IMR-90 (cell line): ENCODE measurements around the gene MARS1. TPM values are rescaled to one million over a fixed set of nuclear protein-coding genes. Genes with fewer than 3 reads are reported as not detected.

Source experiments
- ATAC-seq: fragments of 200-7000 bp; cut with Tn5 transposase; 2 replicates; pipeline ENCODE4 v1.9.1; 2020; ENCODE audit warnings: low read depth, mild to moderate bottlenecking, moderate library complexity
- BruUV-seq: library from RNA; stranded (reverse); fragments of 400-500 nt; replicated peaks from 2 replicates; lab custom pipeline; 2021; lab: Mats Ljungman, UMichigan
- CTCF ChIA-PET: fragments of 300-600 bp; formaldehyde crosslinking; extraction: SDS; loops from one replicate; lab custom pipeline; 2021; ENCODE audit warnings: antibody characterized with exemption; lab: Yijun Ruan, JAX
- POLR2A ChIA-PET: fragments of 300-600 bp; sonication (Branson Sonifier 250); formaldehyde crosslinking; loops from one replicate; lab custom pipeline; 2022; ENCODE audit warnings: antibody characterized with exemption; ENCODE audit not compliant: unreplicated experiment; lab: Charles Lee
- DNase-seq: peaks from one replicate; pipeline ENCODE4 v3.0.0; 2013
- H2AFZ ChIP-seq: replicated peaks from 2 replicates; pipeline ENCODE3; 2013; ENCODE audit warnings: low read length, mild to moderate bottlenecking; ENCODE audit not compliant: poor library complexity
- H2AK5ac ChIP-seq: 2 replicates; pipeline ENCODE4 v1.6.1; 2013; ENCODE audit warnings: low read depth, low read length, inconsistent platforms
- H2AK9ac ChIP-seq: replicated peaks from 2 replicates; pipeline ENCODE3; 2013; ENCODE audit warnings: mild to moderate bottlenecking, low read depth, low read length, moderate library complexity; ENCODE audit not compliant: poor library complexity
- H2BK120ac ChIP-seq: 2 replicates; pipeline ENCODE4 v1.6.1; 2013; ENCODE audit warnings: low read depth, low read length, inconsistent platforms
- H2BK15ac ChIP-seq: 3 replicates; pipeline ENCODE4 v1.6.1; 2013; ENCODE audit warnings: low read depth, low read length, inconsistent platforms
- H2BK20ac ChIP-seq: 2 replicates; pipeline ENCODE4 v1.6.1; 2013; ENCODE audit warnings: low read depth, mild to moderate bottlenecking, inconsistent platforms, low read length, moderate library complexity
- H2BK5ac ChIP-seq: 2 replicates; pipeline ENCODE4 v1.6.1; 2013; ENCODE audit warnings: mild to moderate bottlenecking, low read depth, low read length, inconsistent platforms; ENCODE audit not compliant: poor library complexity, severe bottlenecking
- H3K14ac ChIP-seq: replicated peaks from 2 replicates; pipeline ENCODE4 v1.6.1; 2013; ENCODE audit warnings: low read depth, low read length, inconsistent platforms
- H3K18ac ChIP-seq: 2 replicates; pipeline ENCODE4 v1.6.1; 2013; ENCODE audit warnings: low read depth, low read length, control low read depth
- H3K23ac ChIP-seq: 2 replicates; pipeline ENCODE4 v1.6.1; 2013; ENCODE audit warnings: low read depth, low read length, inconsistent platforms
- H3K27ac ChIP-seq: 2 replicates; pipeline ENCODE4 v1.5.1; 2013; ENCODE audit warnings: mild to moderate bottlenecking, control low read depth, low read length; ENCODE audit not compliant: insufficient read depth
- H3K27me3 ChIP-seq: 2 replicates; pipeline ENCODE4 v1.6.1; 2013; ENCODE audit warnings: low read length; ENCODE audit not compliant: control insufficient read depth, insufficient read depth
- H3K36me3 ChIP-seq: 2 replicates; pipeline ENCODE4 v1.6.1; 2013; ENCODE audit warnings: low read length, mixed read lengths; ENCODE audit not compliant: control insufficient read depth, insufficient read depth
- H3K4ac ChIP-seq: 2 replicates; pipeline ENCODE4 v1.6.1; 2013; ENCODE audit warnings: low read depth, low read length, inconsistent platforms
- H3K4me1 ChIP-seq: 2 replicates; pipeline ENCODE4 v1.6.1; 2013; ENCODE audit warnings: low read length, mixed read lengths; ENCODE audit not compliant: control insufficient read depth, insufficient read depth
- H3K4me2 ChIP-seq: 2 replicates; pipeline ENCODE4 v1.6.1; 2013; ENCODE audit warnings: low read depth, mild to moderate bottlenecking, control low read depth, low read length, moderate library complexity
- H3K4me3 ChIP-seq: 2 replicates; pipeline ENCODE4 v1.5.1; 2013; ENCODE audit warnings: low read depth, mild to moderate bottlenecking, control low read depth, low read length, moderate library complexity; ENCODE audit not compliant: insufficient read depth
- H3K56ac ChIP-seq: 2 replicates; pipeline ENCODE4 v1.6.1; 2013; ENCODE audit warnings: low read length, inconsistent platforms; ENCODE audit not compliant: insufficient read depth; ENCODE audit errors: extremely low read depth
- H3K79me1 ChIP-seq, 2 experiments: 2 replicates each; pipeline ENCODE4 v1.6.1; 2013; ENCODE audit warnings: low read length in 2 of 2, inconsistent platforms in 1 of 2, low read depth in 1 of 2
- H3K9ac ChIP-seq: 2 replicates; pipeline ENCODE4 v1.6.1; 2013; ENCODE audit warnings: low read depth, low read length, control low read depth
- H3K9me1 ChIP-seq: 2 replicates; pipeline ENCODE4 v1.6.1; 2013; ENCODE audit warnings: low read length, inconsistent platforms; ENCODE audit not compliant: insufficient read depth
- H3K9me3 ChIP-seq: 2 replicates; pipeline ENCODE4 v1.6.1; 2013; ENCODE audit warnings: low read length; ENCODE audit not compliant: control insufficient read depth, insufficient read depth
- H4K20me1 ChIP-seq: 2 replicates; pipeline ENCODE4 v1.6.1; 2013; ENCODE audit warnings: low read length, inconsistent platforms; ENCODE audit not compliant: insufficient read depth
- H4K5ac ChIP-seq: 2 replicates; pipeline ENCODE4 v1.6.1; 2013; ENCODE audit warnings: mild to moderate bottlenecking, low read depth, low read length, control low read depth
- H4K8ac ChIP-seq, 2 experiments: 2 replicates each; pipeline ENCODE4 v1.6.1; 2013; ENCODE audit warnings: low read depth in 2 of 2, low read length in 2 of 2, control low read depth in 1 of 2, inconsistent platforms in 1 of 2
- H4K91ac ChIP-seq: 2 replicates; pipeline ENCODE4 v1.6.1; 2013; ENCODE audit warnings: low read depth, low read length, inconsistent platforms; ENCODE audit not compliant: insufficient read depth
- BHLHE40 ChIP-seq: fragments of 150-350 bp; IDR thresholded peaks from 2 replicates; pipeline ENCODE4 v1.6.1; 2016; ENCODE audit warnings: mild to moderate bottlenecking, low read depth, low read length
- CTCF ChIP-seq: conservative IDR thresholded peaks from 2 replicates; pipeline ENCODE4 v1.5.1; 2012; ENCODE audit warnings: mild to moderate bottlenecking, low read depth, low read length, improper control_type of control experiment
- USF2 ChIP-seq: fragments of 150-350 bp; IDR thresholded peaks from 2 replicates; pipeline ENCODE4 v1.6.1; 2017; ENCODE audit warnings: mild to moderate bottlenecking, antibody characterized with exemption, low read length, low read depth
- WGBS, 2 experiments: methylation state at CpG; one replicate each; pipeline versions ENCODE4 v1.1.5 to v1.1.7; 2013; ENCODE audit warnings: missing lambda C conversion rate in 2 of 2; ENCODE audit not compliant: insufficient read length in 1 of 2; ENCODE audit errors: extremely low coverage in 2 of 2; 5-methylcytosine and 5-hydroxymethylcytosine counted together
- dilution Hi-C: fragments of 300-500 bp; cut with HindIII; formaldehyde crosslinking; loops from one replicate; pipeline ENCODE4 v1.14.3; 2018; ENCODE audit warnings: low sequenced_read_pairs; ENCODE audit not compliant: unreplicated experiment
- in situ Hi-C: fragments of 300-500 bp; cut with MboI; formaldehyde crosslinking; loops from 3 replicates; pipeline ENCODE4 v1.14.3; 2019; ENCODE audit warnings: low sequenced_read_pairs, inconsistent platforms, mixed read lengths
- intact Hi-C: fragments of 100-400 bp; cut with micrococcal nuclease; formaldehyde crosslinking; loops from 2 replicates; pipeline ENCODE4 v1.10.0; 2022
- polyA plus RNA-seq, 3 experiments: library from polyadenylated mRNA; depleted of rRNA; stranded (reverse); fragments of >200 nt; gene quantifications; 2 replicates each; pipeline ENCODE4 v1.2.3, GENCODE V29; 2012; ENCODE audit warnings: low replicate concordance in 1 of 3
- total RNA-seq: library from RNA; depleted of rRNA; stranded (reverse); fragments of >200 nt; gene quantifications from 2 replicates; pipeline ENCODE4 v1.2.3, GENCODE V29; 2012

The MARS1 gene
- total and polyA plus RNA-seq, 2 of the 4 experiments (the other 2 are of a cell fraction) = 156 to 164 TPM

- Histone ChIP-seq H3K56ac (no peak overlapping the region), H3K18ac (no peak overlapping the region), H3K36me3 (peaks cover 71% of the 10 kb centered on the region), H3K4me1 (no peaks in the 10 kb centered on the region; the same call in 1 of the 2 replicates), H2BK5ac (no peak overlapping the region), H4K8ac (no peak overlapping the region), H3K4me3 (no peak overlapping the region), H3K9me3 (no peaks in the 10 kb centered on the region), H2AK5ac (no peak overlapping the region), H3K23ac (no peak overlapping the region), H4K20me1 (peaks cover 92% of the 10 kb centered on the region), H4K91ac (no peak overlapping the region), H2BK20ac (no peak overlapping the region), H3K79me1 (peaks cover 21 to 77% of the 10 kb centered on the region in 2 experiments), H3K14ac (no peak overlapping the region), H3K4me2 (no peak overlapping the region), H2AFZ (no peak overlapping the region), H3K27me3 (no peaks in the 10 kb centered on the region), H4K5ac (no peak overlapping the region), H3K4ac (no peak overlapping the region), H2AK9ac (no peak overlapping the region), H3K27ac (no peak overlapping the region), H3K9ac (no peak overlapping the region), H2BK120ac (no peak overlapping the region), H2BK15ac (no peak overlapping the region), H3K9me1 (peaks cover 3% of the 10 kb centered on the region; the same call in 1 of the 2 replicates)
- in situ Hi-C loops = no loop called here
- TF ChIP-seq BHLHE40 = no peak
- no peak for TF ChIP-seq CTCF
- no peak for TF ChIP-seq USF2
- no TSS peak for BruUV-seq
- dilution Hi-C loops = no loop called here
- POLR2A ChIA-PET = no interaction called here
- intact Hi-C loops = no loop called here
- no peak for DNase-seq
- CTCF ChIA-PET = interaction anchor here (0.5 kb wide), 1 partner anchor 117 kb away, joined by 3 read pairs; the partner anchor contains the start of gene B4GALNT1
- no CpG with 5 or more reads among the region's 3 CpGs for WGBS, 2 experiments
- ATAC-seq = no peak
Observed at GRCh38 chr12:57515408-57515933, 27.6 kb downstream of the MARS1 start.
